ENCODE measurements around the gene TMCC3.
"Not testable (repeated sequence)": the region's sequence is repeated elsewhere in the genome, so short reads cannot be mapped to it uniquely, and the experiment has no call there.

The TMCC3 gene

GRCh38 chr12:94650143-94651056, at the start of gene TMCC3:
Gene TMCC3, minus strand, starts transcription at chr12:94650557. Its CDS starts 127 bp downstream, at chr12:94650430.
- H3K36me3 ChIP-seq (ENCODE audit: control insufficient read depth in 2 of 2, insufficient read depth in 2 of 2, low read length in 2 of 2): no peaks in the 10 kb centered on the region
- H3K9ac ChIP-seq (ENCODE audit: low read depth in 1 of 2, low read length in 2 of 2): peak within 1 kb of the TSS; percentile 52 to 75

GRCh38 chr12:94699801-94700200, 49.4 kb upstream of the TMCC3 start:
- H3K9me3 ChIP-seq (ENCODE audit: control insufficient read depth in 2 of 2, low read length in 2 of 2): no peaks in the 10 kb centered on the region
- H3K4me3 ChIP-seq (ENCODE audit: low read length in 2 of 2): no peak overlapping the region
- H3K27me3 ChIP-seq (ENCODE audit: control insufficient read depth in 2 of 2, insufficient read depth in 2 of 2, low read length in 2 of 2): no peaks in the 10 kb centered on the region
- H3K36me3 ChIP-seq (ENCODE audit: control insufficient read depth in 2 of 2, insufficient read depth in 2 of 2, low read length in 2 of 2): no peaks in the 10 kb centered on the region
- peaks cover 0 to 5% of the 10 kb centered on the region in 2 donors for H3K4me1 ChIP-seq (ENCODE audit: control insufficient read depth in 2 of 2, insufficient read depth in 2 of 2, low read length in 2 of 2)
- no peak overlapping the region for H3K27ac ChIP-seq (ENCODE audit: low read depth in 2 of 2, low read length in 2 of 2)
- no peak overlapping the region for H3K9ac ChIP-seq (ENCODE audit: low read depth in 1 of 2, low read length in 2 of 2)

More at GRCh38 chr12:94650143-94651056, at the start of gene TMCC3:
- H3K9me3 ChIP-seq (ENCODE audit: control insufficient read depth in 2 of 2, low read length in 2 of 2): no peaks in the 10 kb centered on the region
- H3K4me1 ChIP-seq (ENCODE audit: control insufficient read depth in 2 of 2, insufficient read depth in 2 of 2, low read length in 2 of 2): peaks cover 0 to 2% of the 10 kb centered on the region in 2 donors
- no peaks in the 10 kb centered on the region for H3K27me3 ChIP-seq (ENCODE audit: control insufficient read depth in 2 of 2, insufficient read depth in 2 of 2, low read length in 2 of 2)
- peak within 1 kb of the TSS; percentile 64 to 67 for H3K27ac ChIP-seq (ENCODE audit: low read depth in 2 of 2, low read length in 2 of 2)
- peak within 1 kb of the TSS; percentile 68 to 70 for H3K4me3 ChIP-seq (ENCODE audit: low read length in 2 of 2)

- Histone ChIP-seq H3K27me3 (ENCODE audit: control insufficient read depth in 2 of 2, insufficient read depth in 2 of 2, low read length in 2 of 2) (no peaks in the 10 kb centered on the region), H3K36me3 (ENCODE audit: control insufficient read depth in 2 of 2, insufficient read depth in 2 of 2, low read length in 2 of 2) (no peaks in the 10 kb centered on the region), H3K9me3 (ENCODE audit: control insufficient read depth in 2 of 2, low read length in 2 of 2) (no peaks in the 10 kb centered on the region), H3K9ac (ENCODE audit: low read depth in 1 of 2, low read length in 2 of 2) (no peak overlapping the region), H3K27ac (ENCODE audit: low read depth in 2 of 2, low read length in 2 of 2) (no peak overlapping the region), H3K4me1 (ENCODE audit: control insufficient read depth in 2 of 2, insufficient read depth in 2 of 2, low read length in 2 of 2) (peaks cover 0 to 5% of the 10 kb centered on the region in 2 donors), H3K4me3 (ENCODE audit: low read length in 2 of 2) (no peak overlapping the region)
Observed at GRCh38 chr12:94698578-94698977, 48.2 kb upstream of the TMCC3 start.

GRCh38 chr12:94697631-94698030, 47.3 kb upstream of the TMCC3 start:
- no peaks in the 10 kb centered on the region for H3K9me3 ChIP-seq (ENCODE audit: control insufficient read depth in 2 of 2, low read length in 2 of 2)
- H3K4me1 ChIP-seq (ENCODE audit: control insufficient read depth in 2 of 2, insufficient read depth in 2 of 2, low read length in 2 of 2): peaks cover 0 to 5% of the 10 kb centered on the region in 2 donors
- no peak overlapping the region for H3K9ac ChIP-seq (ENCODE audit: low read depth in 1 of 2, low read length in 2 of 2)
- no peak overlapping the region for H3K4me3 ChIP-seq (ENCODE audit: low read length in 2 of 2)
- no peaks in the 10 kb centered on the region for H3K36me3 ChIP-seq (ENCODE audit: control insufficient read depth in 2 of 2, insufficient read depth in 2 of 2, low read length in 2 of 2)
- H3K27me3 ChIP-seq (ENCODE audit: control insufficient read depth in 2 of 2, insufficient read depth in 2 of 2, low read length in 2 of 2): no peaks in the 10 kb centered on the region
- H3K27ac ChIP-seq (ENCODE audit: low read depth in 2 of 2, low read length in 2 of 2): no peak overlapping the region

GRCh38 chr12:94694732-94695131, 44.4 kb upstream of the TMCC3 start:
- Histone ChIP-seq H3K4me3 (ENCODE audit: low read length in 2 of 2) (no peak overlapping the region), H3K36me3 (ENCODE audit: control insufficient read depth in 2 of 2, insufficient read depth in 2 of 2, low read length in 2 of 2) (no peaks in the 10 kb centered on the region), H3K9ac (ENCODE audit: low read depth in 1 of 2, low read length in 2 of 2) (no peak overlapping the region), H3K27ac (ENCODE audit: low read depth in 2 of 2, low read length in 2 of 2) (no peak overlapping the region), H3K4me1 (ENCODE audit: control insufficient read depth in 2 of 2, insufficient read depth in 2 of 2, low read length in 2 of 2) (peaks cover 0 to 3% of the 10 kb centered on the region in 2 donors), H3K9me3 (ENCODE audit: control insufficient read depth in 2 of 2, low read length in 2 of 2) (no peaks in the 10 kb centered on the region), H3K27me3 (ENCODE audit: control insufficient read depth in 2 of 2, insufficient read depth in 2 of 2, low read length in 2 of 2) (no peaks in the 10 kb centered on the region)

- H3K9ac ChIP-seq (ENCODE audit: low read depth in 1 of 2, low read length in 2 of 2): not testable (repeated sequence)
Observed at GRCh38 chr12:94692826-94693225, 42.5 kb upstream of the TMCC3 start.

GRCh38 chr12:94690198-94690771, 39.9 kb upstream of the TMCC3 start:
- H3K4me1 ChIP-seq (ENCODE audit: control insufficient read depth in 2 of 2, insufficient read depth in 2 of 2, low read length in 2 of 2): no peaks in the 10 kb centered on the region
- H3K9ac ChIP-seq (ENCODE audit: low read depth in 1 of 2, low read length in 2 of 2): no peak overlapping the region
- H3K4me3 ChIP-seq (ENCODE audit: low read length in 2 of 2): peak overlapping the region in 1 of 2 donors; percentile 26
- H3K27me3 ChIP-seq (ENCODE audit: control insufficient read depth in 2 of 2, insufficient read depth in 2 of 2, low read length in 2 of 2): no peaks in the 10 kb centered on the region
- H3K36me3 ChIP-seq (ENCODE audit: control insufficient read depth in 2 of 2, insufficient read depth in 2 of 2, low read length in 2 of 2): no peaks in the 10 kb centered on the region
- H3K9me3 ChIP-seq (ENCODE audit: control insufficient read depth in 2 of 2, low read length in 2 of 2): no peaks in the 10 kb centered on the region
- H3K27ac ChIP-seq (ENCODE audit: low read depth in 2 of 2, low read length in 2 of 2): no peak overlapping the region

More at GRCh38 chr12:94692826-94693225, 42.5 kb upstream of the TMCC3 start:
- H3K36me3 ChIP-seq (ENCODE audit: control insufficient read depth in 2 of 2, insufficient read depth in 2 of 2, low read length in 2 of 2); H3K9me3 ChIP-seq (ENCODE audit: control insufficient read depth in 2 of 2, low read length in 2 of 2); H3K27ac ChIP-seq (ENCODE audit: low read depth in 2 of 2, low read length in 2 of 2); H3K4me1 ChIP-seq (ENCODE audit: control insufficient read depth in 2 of 2, insufficient read depth in 2 of 2, low read length in 2 of 2); H3K27me3 ChIP-seq (ENCODE audit: control insufficient read depth in 2 of 2, insufficient read depth in 2 of 2, low read length in 2 of 2); H3K4me3 ChIP-seq (ENCODE audit: low read length in 2 of 2): not testable (repeated sequence)

GRCh38 chr12:94689646-94690036, 39.3 kb upstream of the TMCC3 start:
- Histone ChIP-seq H3K4me1 (ENCODE audit: control insufficient read depth in 2 of 2, insufficient read depth in 2 of 2, low read length in 2 of 2) (no peaks in the 10 kb centered on the region), H3K27me3 (ENCODE audit: control insufficient read depth in 2 of 2, insufficient read depth in 2 of 2, low read length in 2 of 2) (no peaks in the 10 kb centered on the region), H3K27ac (ENCODE audit: low read depth in 2 of 2, low read length in 2 of 2) (no peak overlapping the region), H3K9ac (ENCODE audit: low read depth in 1 of 2, low read length in 2 of 2) (no peak overlapping the region), H3K9me3 (ENCODE audit: control insufficient read depth in 2 of 2, low read length in 2 of 2) (no peaks in the 10 kb centered on the region), H3K4me3 (ENCODE audit: low read length in 2 of 2) (peak overlapping the region in 1 of 2 donors; percentile 26), H3K36me3 (ENCODE audit: control insufficient read depth in 2 of 2, insufficient read depth in 2 of 2, low read length in 2 of 2) (no peaks in the 10 kb centered on the region)

- Histone ChIP-seq H3K4me3 (ENCODE audit: low read length in 2 of 2) (no peak overlapping the region), H3K36me3 (ENCODE audit: control insufficient read depth in 2 of 2, insufficient read depth in 2 of 2, low read length in 2 of 2) (no peaks in the 10 kb centered on the region), H3K9ac (ENCODE audit: low read depth in 1 of 2, low read length in 2 of 2) (no peak overlapping the region), H3K27me3 (ENCODE audit: control insufficient read depth in 2 of 2, insufficient read depth in 2 of 2, low read length in 2 of 2) (no peaks in the 10 kb centered on the region), H3K9me3 (ENCODE audit: control insufficient read depth in 2 of 2, low read length in 2 of 2) (no peaks in the 10 kb centered on the region), H3K4me1 (ENCODE audit: control insufficient read depth in 2 of 2, insufficient read depth in 2 of 2, low read length in 2 of 2) (no peaks in the 10 kb centered on the region), H3K27ac (ENCODE audit: low read depth in 2 of 2, low read length in 2 of 2) (no peak overlapping the region)
Observed at GRCh38 chr12:94689002-94689645, 38.8 kb upstream of the TMCC3 start.

GRCh38 chr12:94687891-94688290, 37.5 kb upstream of the TMCC3 start:
- no peak overlapping the region for H3K27ac ChIP-seq (ENCODE audit: low read depth in 2 of 2, low read length in 2 of 2)
- H3K4me1 ChIP-seq (ENCODE audit: control insufficient read depth in 2 of 2, insufficient read depth in 2 of 2, low read length in 2 of 2): no peaks in the 10 kb centered on the region
- no peaks in the 10 kb centered on the region for H3K27me3 ChIP-seq (ENCODE audit: control insufficient read depth in 2 of 2, insufficient read depth in 2 of 2, low read length in 2 of 2)
- no peaks in the 10 kb centered on the region for H3K9me3 ChIP-seq (ENCODE audit: control insufficient read depth in 2 of 2, low read length in 2 of 2)
- H3K9ac ChIP-seq (ENCODE audit: low read depth in 1 of 2, low read length in 2 of 2): no peak overlapping the region
- no peaks in the 10 kb centered on the region for H3K36me3 ChIP-seq (ENCODE audit: control insufficient read depth in 2 of 2, insufficient read depth in 2 of 2, low read length in 2 of 2)
- H3K4me3 ChIP-seq (ENCODE audit: low read length in 2 of 2): no peak overlapping the region
